Glomerular visceral epithelial cell (primary cell): ENCODE results near the gene ACOT11.

Experiments
- DNase-seq: peaks from one replicate; pipeline ENCODE4 v3.0.0-alpha.2; 2016; ENCODE audit errors: extremely low spot score

ACOT11 gene

GRCh38 chr1:54564312-54565112 lies 16.5 kb downstream of the ACOT11 start:
- DNase-seq = no peak

- no peak for DNase-seq
Observed at GRCh38 chr1:54565113-54565501, 17.1 kb downstream of the ACOT11 start.

- no peak for DNase-seq
Observed at GRCh38 chr1:54566438-54567141, 18.6 kb downstream of the ACOT11 start.

GRCh38 chr1:54567961-54568360 lies 19.9 kb downstream of the ACOT11 start:
- DNase-seq = no peak

- no peak for DNase-seq
Observed at GRCh38 chr1:54569339-54569738, 21.3 kb downstream of the ACOT11 start.

- no peak for DNase-seq
Observed at GRCh38 chr1:54570161-54570560, 22.1 kb downstream of the ACOT11 start.

- no peak for DNase-seq
Observed at GRCh38 chr1:54571326-54571725, 23.3 kb downstream of the ACOT11 start.

- DNase-seq = no peak
Observed at GRCh38 chr1:54571803-54572541, 23.9 kb downstream of the ACOT11 start.

- DNase-seq = no peak
Observed at GRCh38 chr1:54572542-54572850, 24.5 kb downstream of the ACOT11 start.

GRCh38 chr1:54574158-54574778 lies 26.2 kb downstream of the ACOT11 start:
- DNase-seq = no peak

GRCh38 chr1:54575161-54575560 lies 27.1 kb downstream of the ACOT11 start:
- no peak for DNase-seq

- DNase-seq = no peak
Observed at GRCh38 chr1:54575605-54576290, 27.7 kb downstream of the ACOT11 start.

GRCh38 chr1:54577612-54578011 lies 29.6 kb downstream of the ACOT11 start:
- DNase-seq = peak; percentile 49

- no peak for DNase-seq
Observed at GRCh38 chr1:54579337-54579781, 31.3 kb downstream of the ACOT11 start.

- no peak for DNase-seq
Observed at GRCh38 chr1:54580856-54581550, 33.0 kb downstream of the ACOT11 start.

GRCh38 chr1:54581621-54582035 lies 33.6 kb downstream of the ACOT11 start:
- peak; percentile 84 for DNase-seq

GRCh38 chr1:54582566-54583306 lies 34.7 kb downstream of the ACOT11 start:
- DNase-seq = peak; percentile 13

GRCh38 chr1:54583307-54583686 lies 35.3 kb downstream of the ACOT11 start:
- no peak for DNase-seq

GRCh38 chr1:54583871-54584270 lies 35.8 kb downstream of the ACOT11 start:
- DNase-seq = no peak

GRCh38 chr1:54584575-54584974 lies 36.5 kb downstream of the ACOT11 start:
- no peak for DNase-seq
